HG02884 (cell line): Measurements from ENCODE around the gene STX5.
"Not testable (repeated sequence)": the region's sequence is repeated elsewhere in the genome, so short reads cannot be mapped to it uniquely, and the experiment has no call there.

Experiments
- ATAC-seq: cut with Tn5 transposase; IDR thresholded peaks from one replicate; pipeline ENCODE4 v1.9.1; 2021; ENCODE audit warnings: mild to moderate bottlenecking, moderate library complexity; ENCODE audit not compliant: unreplicated experiment

Gene STX5

GRCh38 chr11:62788991-62789390 is 42.9 kb downstream of the STX5 start:
- no peak for ATAC-seq

- peak; percentile 50 for ATAC-seq
These were observed 44.7 kb downstream of the STX5 start, which contains the start of gene TMEM179B for GRCh38 chr11:62787005-62787759. TSS of gene TMEM179B (plus strand) at chr11:62787402. CDS start at chr11:62787432, 30 bp downstream.

GRCh38 chr11:62786318-62787004 is 45.4 kb downstream of the STX5 start:
- ATAC-seq: peak; percentile 57

DNA sequence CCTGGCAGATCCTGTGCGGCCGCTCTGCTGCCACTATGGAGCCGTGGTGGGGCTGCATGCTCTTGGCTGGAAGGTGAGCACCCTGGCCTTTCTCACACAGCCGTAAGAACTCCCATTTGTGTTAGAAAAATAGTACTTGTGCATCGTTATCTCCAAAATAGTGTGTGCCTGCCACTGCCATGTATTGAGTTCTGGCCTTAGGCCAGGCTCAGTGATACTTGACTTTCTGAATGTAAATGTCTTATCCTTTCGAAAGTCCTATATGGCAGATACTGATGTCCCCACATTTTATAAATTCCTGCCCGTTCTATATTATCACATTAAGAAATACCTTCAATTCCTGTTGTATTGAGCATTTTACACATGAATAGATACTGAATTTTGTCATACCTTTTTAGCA is 49.1 kb downstream of the STX5 start:
- ATAC-seq: no peak

DNA sequence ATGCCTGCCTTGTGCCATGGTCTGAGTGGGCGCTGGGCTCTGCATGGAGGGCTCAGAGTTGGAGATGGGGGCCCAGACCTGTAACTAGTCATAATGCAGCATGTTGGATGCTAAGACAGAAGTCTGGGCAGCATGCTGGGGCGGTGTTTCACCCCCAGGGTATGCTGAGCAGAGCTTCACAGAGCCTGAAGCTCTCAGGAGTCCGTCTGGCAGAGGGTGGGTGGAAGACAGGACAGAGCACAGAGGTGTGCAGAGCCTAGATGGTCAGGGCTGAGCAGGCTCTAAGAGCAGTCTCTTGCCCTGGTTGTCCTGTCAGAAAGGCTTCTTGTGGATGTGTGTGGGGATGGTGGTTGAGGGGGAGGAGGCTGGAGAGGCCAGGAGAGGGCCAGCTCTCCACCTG is 53.4 kb downstream of the STX5 start:
- ATAC-seq: no peak

- no peak for ATAC-seq
These were observed 54.5 kb downstream of the STX5 start for GRCh38 chr11:62777389-62777788.

- no peak for ATAC-seq
These were observed 56.2 kb downstream of the STX5 start for GRCh38 chr11:62775646-62776045.

DNA sequence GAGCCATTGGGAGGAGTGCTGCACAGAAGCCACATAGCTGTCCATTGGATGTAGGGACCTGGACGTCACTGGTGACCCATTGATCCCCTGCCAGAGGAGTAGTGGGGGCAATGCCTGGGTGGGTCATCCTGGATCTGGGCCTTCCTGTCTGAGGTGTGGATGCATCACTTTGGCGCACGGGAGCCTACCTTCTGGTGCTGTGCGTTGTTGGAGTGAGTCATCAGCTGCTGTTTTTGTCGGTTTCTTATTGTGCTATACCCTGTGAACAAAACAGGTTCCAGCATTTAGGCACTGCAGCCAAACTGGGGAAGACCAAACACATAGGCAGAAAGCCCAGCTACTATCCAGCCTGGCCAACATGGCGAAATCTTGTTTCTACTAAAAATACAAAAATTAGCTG is 57.4 kb downstream of the STX5 start:
- no peak for ATAC-seq

- ATAC-seq: peak; percentile 72
These were observed 60.5 kb downstream of the STX5 start, which contains the start of gene TAF6L for GRCh38 chr11:62771144-62772021. TSS of gene TAF6L (plus strand) at chr11:62771396. CDS start at chr11:62775784, 4,388 bp downstream.

GRCh38 chr11:62770778-62771143 is 61.1 kb downstream of the STX5 start:
- no peak for ATAC-seq

DNA sequence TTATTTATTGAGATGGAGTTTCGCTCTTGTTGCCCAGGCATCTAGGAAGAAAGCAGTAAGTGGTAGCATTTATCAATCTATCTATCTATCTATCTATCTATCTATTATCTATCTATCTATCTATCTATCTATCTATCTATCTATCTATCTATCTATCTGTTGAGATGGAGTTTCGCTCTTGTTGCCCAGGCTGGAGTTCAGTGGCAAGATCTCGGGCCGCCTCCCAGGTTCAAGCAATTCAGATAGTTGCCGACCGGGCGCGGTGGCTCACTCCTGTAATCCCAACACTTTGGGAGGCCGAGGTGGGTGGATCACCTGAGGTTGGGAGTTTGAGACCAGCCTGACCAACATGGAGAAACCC is 71.0 kb downstream of the STX5 start:
- not testable (repeated sequence) for ATAC-seq

GRCh38 chr11:62757846-62758788 is 73.7 kb downstream of the STX5 start:
- no peak for ATAC-seq
